H1 (cell line): ENCODE data around the gene SAPCD1. TPM values are rescaled to one million over a fixed set of nuclear protein-coding genes. Genes with fewer than 3 reads are reported as not detected.

ENCODE experiments used
- CTCF ChIA-PET: fragments of 300-600 bp; sonication (Branson Sonifier 250); formaldehyde crosslinking; loops from one replicate; lab custom pipeline; 2021; ENCODE audit not compliant: partially characterized antibody; lab: Charles Lee
- POLR2A ChIA-PET: fragments of 300-600 bp; sonication (Branson Sonifier 250); formaldehyde crosslinking; loops from one replicate; lab custom pipeline; 2021; ENCODE audit warnings: inconsistent platforms; ENCODE audit not compliant: partially characterized antibody; lab: Charles Lee
- DNase-seq, 2 experiments: peaks; one replicate each; pipeline versions ENCODE4 v3.0.0 to v3.0.0-alpha.2; 2010 to 2022; ENCODE audit warnings: low spot score in 2 of 2, low read depth in 1 of 2, mixed read lengths in 1 of 2
- FAIRE-seq: peaks from 2 replicates; lab custom pipeline; 2011; peaks lifted over from hg19 to GRCh38; lab: Jason Lieb, UNC
- H2AFZ ChIP-seq: 2 replicates; pipeline ENCODE4 v1.8.1; 2012; ENCODE audit warnings: low read length, inconsistent platforms
- H2AK5ac ChIP-seq: 2 replicates; pipeline ENCODE4 v1.6.1; 2013; ENCODE audit warnings: low read depth, low read length
- H2BK120ac ChIP-seq: replicated peaks from 2 replicates; pipeline ENCODE3; 2013; ENCODE audit warnings: low read depth, low read length, inconsistent platforms
- H2BK12ac ChIP-seq: 2 replicates; pipeline ENCODE4 v1.6.1; 2013; ENCODE audit warnings: low read depth, low read length
- H2BK15ac ChIP-seq: 2 replicates; pipeline ENCODE4 v1.6.1; 2013; ENCODE audit warnings: low read length
- H2BK20ac ChIP-seq: 2 replicates; pipeline ENCODE4 v1.6.1; 2013; ENCODE audit warnings: low read length
- H2BK5ac ChIP-seq: 2 replicates; pipeline ENCODE4 v1.6.1; 2013; ENCODE audit warnings: low read depth, low read length
- H3K14ac ChIP-seq: 2 replicates; pipeline ENCODE4 v1.6.1; 2013; ENCODE audit warnings: inconsistent platforms; ENCODE audit not compliant: insufficient read length
- H3K18ac ChIP-seq: 2 replicates; pipeline ENCODE4 v1.6.1; 2013; ENCODE audit warnings: low read length; ENCODE audit errors: extremely low read depth
- H3K23ac ChIP-seq: 2 replicates; pipeline ENCODE4 v1.6.1; 2013; ENCODE audit warnings: inconsistent platforms; ENCODE audit not compliant: insufficient read length
- H3K23me2 ChIP-seq: 2 replicates; pipeline ENCODE4 v1.6.1; 2013; ENCODE audit warnings: low read depth, low read length
- H3K27ac ChIP-seq: 2 replicates; pipeline ENCODE4 v1.6.1; 2011; ENCODE audit warnings: low read depth, low read length, inconsistent platforms
- H3K27me3 ChIP-seq, 4 experiments: replicated peaks in 1 of 4; 1 replicate in 1 of 4; 2 replicates in 3 of 4; pipeline versions ENCODE4 v1.6.1 to v1.8.1; 2011 to 2013; ENCODE audit warnings: low read length in 3 of 4, mild to moderate bottlenecking in 3 of 4, inconsistent platforms in 2 of 4, mixed read lengths in 2 of 4, moderate library complexity in 1 of 4; ENCODE audit not compliant: control insufficient read depth in 3 of 4, insufficient read depth in 3 of 4; ENCODE audit errors: extremely low read depth in 1 of 4
- H3K36me3 ChIP-seq, 4 experiments: 2 replicates each; pipeline versions ENCODE4 v1.6.1 to v1.8.1; 2011 to 2013; ENCODE audit warnings: mild to moderate bottlenecking in 4 of 4, low read length in 3 of 4, moderate library complexity in 2 of 4, control low read depth in 1 of 4, inconsistent platforms in 1 of 4; ENCODE audit not compliant: insufficient read depth in 4 of 4, control insufficient read depth in 2 of 4
- H3K4ac ChIP-seq: replicated peaks from 2 replicates; pipeline ENCODE3; 2013; ENCODE audit warnings: low read length, low read depth, mixed read lengths, inconsistent platforms; ENCODE audit not compliant: insufficient read length
- H3K4me1 ChIP-seq, 4 experiments: replicated peaks in 1 of 4; 1 replicate in 1 of 4; 2 replicates in 3 of 4; pipeline versions ENCODE4 v1.6.1 to v1.8.1; 2011 to 2013; ENCODE audit warnings: low read length in 3 of 4, inconsistent platforms in 2 of 4, mixed read lengths in 1 of 4; ENCODE audit not compliant: insufficient read depth in 4 of 4, control insufficient read depth in 3 of 4
- H3K4me2 ChIP-seq, 2 experiments: 2 replicates each; pipeline versions ENCODE4 v1.6.1 to v1.8.1; 2011 to 2013; ENCODE audit warnings: low read depth in 2 of 2, low read length in 2 of 2, control low read depth in 1 of 2, inconsistent platforms in 1 of 2, mild to moderate bottlenecking in 1 of 2; ENCODE audit not compliant: insufficient read depth in 1 of 2
- H3K4me3 ChIP-seq, 4 experiments: fragments of 200-600, 300-600 bp in 1 of 4; sonication (generic), shearing (Covaris generic), sonication (Bioruptor Twin) in 1 of 4; 2 replicates each; pipeline versions ENCODE4 v1.5.1 to v1.8.1; 2011 to 2016; ENCODE audit warnings: low read length in 4 of 4, low read depth in 3 of 4, control low read depth in 2 of 4, inconsistent platforms in 2 of 4, mild to moderate bottlenecking in 2 of 4, mixed read lengths in 1 of 4, moderate library complexity in 1 of 4; ENCODE audit not compliant: insufficient read depth in 2 of 4; ENCODE audit errors: extremely low read depth in 1 of 4
- H3K56ac ChIP-seq: replicated peaks from 2 replicates; pipeline ENCODE3; 2013; ENCODE audit warnings: low read depth, mild to moderate bottlenecking, mixed read lengths, low read length, inconsistent platforms; ENCODE audit not compliant: insufficient read length
- H3K79me1 ChIP-seq: 2 replicates; pipeline ENCODE4 v1.6.1; 2013; ENCODE audit warnings: low read depth, low read length, control low read depth
- H3K79me2 ChIP-seq, 2 experiments: 2 replicates each; pipeline versions ENCODE4 v1.6.1 to v1.8.1; 2012 to 2013; ENCODE audit warnings: low read length in 2 of 2, mild to moderate bottlenecking in 2 of 2, inconsistent platforms in 1 of 2; ENCODE audit not compliant: insufficient read depth in 2 of 2, control insufficient read depth in 1 of 2
- H3K9ac ChIP-seq, 4 experiments: replicated peaks in 1 of 4; 1 replicate in 1 of 4; 2 replicates in 3 of 4; pipeline versions ENCODE4 v1.6.1 to v1.8.1; 2011 to 2013; ENCODE audit warnings: low read depth in 3 of 4, low read length in 3 of 4, control low read depth in 2 of 4, mild to moderate bottlenecking in 2 of 4, moderate library complexity in 2 of 4, inconsistent platforms in 1 of 4; ENCODE audit errors: extremely low read depth in 1 of 4
- H3K9me3 ChIP-seq, 2 experiments: 2 replicates each; pipeline versions ENCODE4 v1.6.1 to v1.8.1; 2012 to 2013; ENCODE audit warnings: mild to moderate bottlenecking in 2 of 2, moderate library complexity in 2 of 2, control low read depth in 1 of 2, inconsistent platforms in 1 of 2, low read depth in 1 of 2, low read length in 1 of 2, mixed read lengths in 1 of 2; ENCODE audit not compliant: insufficient read depth in 2 of 2
- H4K20me1 ChIP-seq, 2 experiments: replicated peaks in 1 of 2; 2 replicates each; pipeline versions ENCODE3 to v1.8.1; 2011 to 2013; ENCODE audit warnings: inconsistent platforms in 2 of 2, low read length in 2 of 2, mild to moderate bottlenecking in 1 of 2; ENCODE audit not compliant: insufficient read depth in 2 of 2, control insufficient read depth in 1 of 2
- H4K5ac ChIP-seq: 2 replicates; pipeline ENCODE4 v1.6.1; 2013; ENCODE audit warnings: low read length, low read depth, mixed read lengths, inconsistent platforms; ENCODE audit not compliant: insufficient read length
- H4K8ac ChIP-seq: 2 replicates; pipeline ENCODE4 v1.8.0; 2013; ENCODE audit warnings: mild to moderate bottlenecking, moderate library complexity, low read length, inconsistent platforms; ENCODE audit not compliant: insufficient read depth; ENCODE audit errors: extremely low read depth
- H4K91ac ChIP-seq: replicated peaks from 2 replicates; pipeline ENCODE3; 2013; ENCODE audit warnings: low read length, mixed read lengths, inconsistent platforms; ENCODE audit not compliant: insufficient read length
- BRCA1 ChIP-seq: IDR thresholded peaks from 2 replicates; pipeline ENCODE4 v1.6.1; 2012; ENCODE audit warnings: low read depth, low read length, improper control_type of control experiment
- MAFK ChIP-seq: IDR thresholded peaks from 2 replicates; pipeline ENCODE4 v1.6.1; 2012; ENCODE audit warnings: low read depth, mild to moderate bottlenecking, improper control_type of control experiment, low read length
- NANOG ChIP-seq: IDR thresholded peaks from 2 replicates; pipeline ENCODE4 v1.6.1; 2011; ENCODE audit warnings: low read length, low read depth, mild to moderate bottlenecking, inconsistent platforms; ENCODE audit not compliant: insufficient read depth, poor library complexity, severe bottlenecking
- SIN3A ChIP-seq, 2 experiments: IDR thresholded peaks in 1 of 2; conservative IDR thresholded peaks in 1 of 2; 2 replicates each; pipeline ENCODE4 v1.6.1; 2011 to 2012; ENCODE audit warnings: low read length in 2 of 2, improper control_type of control experiment in 1 of 2, low read depth in 1 of 2, mild to moderate bottlenecking in 1 of 2
- WGBS, 2 experiments: shearing (Covaris generic) in 1 of 2; methylation state at CpG; one replicate each; pipeline versions ENCODE4 v1.1.6 to v1.1.7; 2013 to 2015; ENCODE audit warnings: low lambda C conversion rate in 2 of 2, mixed read lengths in 2 of 2, inconsistent platforms in 1 of 2, low coverage in 1 of 2, missing lambda C conversion rate in 1 of 2; ENCODE audit not compliant: insufficient replicate concordance in 2 of 2, insufficient coverage in 1 of 2, insufficient read length in 1 of 2; ENCODE audit errors: extremely low coverage in 1 of 2, missing lambda C conversion rate in 1 of 2; 5-methylcytosine and 5-hydroxymethylcytosine counted together
- polyA plus RNA-seq, 7 experiments: library from polyadenylated mRNA; depleted of rRNA in 3 of 7; stranded (reverse) in 5 of 7; unstranded in 2 of 7; fragments of >200 nt in 5 of 7; fragments of 200-250 nt in 2 of 7; gene quantifications; 1 replicate in 5 of 7; 2 replicates in 1 of 7; 4 replicates in 1 of 7; pipeline versions ENCODE4 v1.2.1 to v1.2.3, GENCODE V29; 2011 to 2013; ENCODE audit warnings: missing spikeins in 2 of 7, mixed read lengths in 2 of 7
- total RNA-seq: library from RNA; stranded (reverse); fragmentation: NEBNext Ultra II Directional; extraction: Animal tissue kit (Norgen Biotek cat#: 25700); gene quantifications from 2 replicates; pipeline ENCODE4 v1.2.1, GENCODE V29; 2021

The SAPCD1 gene
- total and polyA plus RNA-seq, 2 of the 8 experiments (the other 6 are each of a cell fraction or from before 2014, with no cell fraction given), result 3.1 to 5.9 TPM

DNA sequence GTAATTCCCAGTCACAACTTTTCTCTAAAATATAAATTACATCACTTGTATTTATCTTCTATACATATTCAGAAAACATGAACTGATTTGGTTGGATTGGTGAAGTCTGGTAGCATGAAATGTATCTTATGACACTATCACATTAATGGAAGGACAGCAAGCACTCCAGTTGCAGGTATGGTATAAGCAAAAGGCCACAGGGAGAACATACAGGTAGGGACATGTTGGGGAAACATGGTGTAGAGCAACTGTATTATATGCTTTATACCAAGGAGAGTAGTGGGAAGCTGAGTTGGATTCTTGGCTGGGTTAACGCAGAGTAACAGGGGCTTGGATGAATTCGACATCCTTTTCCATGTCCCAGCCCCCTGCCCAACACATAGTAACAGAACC lies 34.5 kb downstream of the SAPCD1 start:
- Histone ChIP-seq H3K9ac (no peak overlapping the region), H2BK15ac (no peak overlapping the region), H2AFZ (no peak overlapping the region), H3K9me3 (no peaks in the 10 kb centered on the region), H2BK120ac (no peak overlapping the region), H4K20me1 (peaks cover 1 to 6% of the 10 kb centered on the region in 2 experiments), H3K27ac (no peak overlapping the region), H3K79me2 (peaks cover 0 to 19% of the 10 kb centered on the region in 2 experiments; a peak in 2 of 4 replicates), H3K27me3 (no peaks in the 10 kb centered on the region), H2BK5ac (no peak overlapping the region), H2BK12ac (no peak overlapping the region), H3K14ac (no peak overlapping the region), H3K4me2 (no peak overlapping the region), H3K23ac (no peak overlapping the region), H2BK20ac (no peak overlapping the region), H3K56ac (no peak overlapping the region), H4K8ac (no peak overlapping the region), H3K79me1 (peaks cover 3% of the 10 kb centered on the region; the same call in 1 of the 2 replicates), H3K4ac (no peak overlapping the region), H3K4me1 (peaks cover 0 to 2% (median under 1%) of the 10 kb centered on the region in 4 experiments; a peak in 3 of 7 replicates), H3K23me2 (peaks cover 5% of the 10 kb centered on the region; the same call in 1 of the 2 replicates), H4K91ac (no peak overlapping the region), H4K5ac (no peak overlapping the region), H3K4me3 (no peak overlapping the region), H2AK5ac (no peak overlapping the region), H3K36me3 (peaks cover 2 to 26% (median 11%) of the 10 kb centered on the region in 4 experiments; a peak in 6 of 8 replicates), H3K18ac (no peak overlapping the region)
- POLR2A ChIA-PET, result interaction anchor here (0.9 to 7.6 kb wide), 9 partner anchors 9 to 132 kb away, joined by 3 to 81 read pairs (median 9); partner anchors contain the start of genes GPANK1, HSPA1A, HSPA1B and HSPA1L
- 94% methylated on average over 2 of the region's 2 CpGs; no CpG with 5 or more reads in 1 of the 2 experiments for WGBS, 2 experiments
- TF ChIP-seq BRCA1 (no peak), MAFK (no peak), SIN3A (conservative IDR thresholded peaks at IDR 0.05 in 1 of 2, IDR thresholded peaks at IDR 0.05 in 1 of 2; ENCODE audit: low read depth in 1 of 2, low read length in 2 of 2) (no peak), NANOG (no peak)
- DNase-seq, result no peak
- FAIRE-seq, result no peak
- CTCF ChIA-PET, result interaction anchor here (0.8 to 5.9 kb wide), 9 partner anchors 9 to 90 kb away, joined by 3 to 28 read pairs (median 6); partner anchors contain the start of genes HSPA1A, HSPA1L, LSM2 and VWA7
